ENCODE results near the gene RLN3. TPM values are rescaled to one million over a fixed set of nuclear protein-coding genes. Genes with fewer than 3 reads are reported as not detected.
"Not testable (repeated sequence)": the region's sequence is repeated elsewhere in the genome, so short reads cannot be mapped to it uniquely, and the experiment has no call there.

RLN3 gene
- total RNA-seq, 1 experiment from 2014 or later: not detected

- Histone ChIP-seq H3K9me3 (ENCODE audit: low read depth, low read length, poor library complexity, severe bottlenecking) (no peaks in the 10 kb centered on the region), H3K27ac (ENCODE audit: low read depth, low read length, poor library complexity, severe bottlenecking) (no peak overlapping the region), H3K4me1 (ENCODE audit: insufficient read depth, low read length, poor library complexity, severe bottlenecking) (no peaks in the 10 kb centered on the region), H3K27me3 (replicated peaks; ENCODE audit: insufficient read depth, low read depth, low read length, poor library complexity) (no peaks in the 10 kb centered on the region), H3K4me3 (ENCODE audit: low read depth, low read length, poor library complexity, severe bottlenecking) (no peak overlapping the region), H3K36me3 (ENCODE audit: insufficient read depth, low read length, poor library complexity, severe bottlenecking) (no peaks in the 10 kb centered on the region)
- TF ChIP-seq EZH2 (IDR thresholded peaks at IDR 0.05; ENCODE audit: borderline replicate concordance, low read depth, low read length, poor library complexity, severe bottlenecking) (no peak), CTCF (conservative IDR thresholded peaks at IDR 0.05; ENCODE audit: low read depth, low read length) (no peak)
- no peak for DNase-seq (ENCODE audit: low spot score)
- intact Hi-C loops (cut with micrococcal nuclease; ENCODE audit: unreplicated experiment): no loop called here
- ChIA-PET CTCF (no interaction called here), POLR2A (ENCODE audit: low non-redundant PET) (no interaction called here)
- BruUV-seq (replicated peaks): no TSS peak
These were observed 11.2 kb downstream of the RLN3 start for GRCh38 chr19:14039181-14039580.

GRCh38 chr19:14042659-14043608 lies 15.0 kb downstream of the RLN3 start:
- POLR2A ChIA-PET (ENCODE audit: low non-redundant PET): interaction anchor here (0.5 to 0.6 kb wide), 2 partner anchors 14 to 18 kb away, joined by 3 read pairs; no protein-coding TSS in a partner anchor
- intact Hi-C loops (cut with micrococcal nuclease; ENCODE audit: unreplicated experiment); H3K4me3 ChIP-seq (ENCODE audit: low read depth, low read length, poor library complexity, severe bottlenecking); BruUV-seq (replicated peaks); H3K4me1 ChIP-seq (ENCODE audit: insufficient read depth, low read length, poor library complexity, severe bottlenecking); H3K9me3 ChIP-seq (ENCODE audit: low read depth, low read length, poor library complexity, severe bottlenecking); H3K36me3 ChIP-seq (ENCODE audit: insufficient read depth, low read length, poor library complexity, severe bottlenecking); H3K27me3 ChIP-seq (replicated peaks; ENCODE audit: insufficient read depth, low read depth, low read length, poor library complexity): not testable (repeated sequence)
- TF ChIP-seq CTCF (conservative IDR thresholded peaks at IDR 0.05; ENCODE audit: low read depth, low read length): peak; percentile 69
- CTCF ChIA-PET: interaction anchor here (0.7 kb wide), 1 partner anchor 475 kb away, joined by 5 read pairs; the partner anchor contains the start of gene DNAJB1
- H3K27ac ChIP-seq (ENCODE audit: low read depth, low read length, poor library complexity, severe bottlenecking): peak overlapping the region; percentile 32
- DNase-seq (ENCODE audit: low spot score): peak; percentile 74

- H3K4me1 ChIP-seq (ENCODE audit: insufficient read depth, low read length, poor library complexity, severe bottlenecking); POLR2A ChIA-PET (ENCODE audit: low non-redundant PET); H3K9me3 ChIP-seq (ENCODE audit: low read depth, low read length, poor library complexity, severe bottlenecking); intact Hi-C loops (cut with micrococcal nuclease; ENCODE audit: unreplicated experiment); H3K36me3 ChIP-seq (ENCODE audit: insufficient read depth, low read length, poor library complexity, severe bottlenecking); BruUV-seq (replicated peaks); DNase-seq (ENCODE audit: low spot score); H3K27ac ChIP-seq (ENCODE audit: low read depth, low read length, poor library complexity, severe bottlenecking); H3K4me3 ChIP-seq (ENCODE audit: low read depth, low read length, poor library complexity, severe bottlenecking); H3K27me3 ChIP-seq (replicated peaks; ENCODE audit: insufficient read depth, low read depth, low read length, poor library complexity): not testable (repeated sequence)
- CTCF ChIA-PET: interaction anchor here (1.0 to 1.4 kb wide), 2 partner anchors 11 to 16 kb away, joined by 3 to 7 read pairs; partner anchors contain the start of gene IL27RA
These were observed 19.9 kb downstream of the RLN3 start for GRCh38 chr19:14047866-14048265.

Data from A673 (cell line).